Body of pancreas (tissue), 4 donors: ENCODE measurements around the gene C8B. TPM values are rescaled to one million over a fixed set of nuclear protein-coding genes. Genes with fewer than 3 reads are reported as not detected.

ENCODE experiments used
- ATAC-seq: fragments of 150-250 bp; one replicate; pipeline ENCODE4 v1.9.1; 2016
- DNase-seq, 4 donors: peaks; one replicate each; pipeline ENCODE4 v3.0.0-alpha.2; 2019
- H3K27ac ChIP-seq, 4 donors: fragments of 200-600 bp; sonication (generic); 1 replicate in 3 of 4; 2 replicates in 1 of 4; pipeline versions ENCODE4 v1.5.1 to v1.6.1; 2016 to 2019; ENCODE audit warnings: mild to moderate bottlenecking in 1 of 4, mixed read lengths in 1 of 4, moderate library complexity in 1 of 4
- H3K27me3 ChIP-seq, 2 donors: fragments of 200-600 bp; sonication (generic); one replicate each; pipeline ENCODE4 v1.6.0; 2016; ENCODE audit warnings: mild to moderate bottlenecking in 1 of 2
- H3K36me3 ChIP-seq, 2 donors: fragments of 200-600 bp; sonication (generic); replicated peaks in 1 of 2; 2 replicates each; pipeline ENCODE4 v1.5.1; 2016; ENCODE audit warnings: low read depth in 2 of 2; ENCODE audit not compliant: insufficient read depth in 1 of 2
- H3K4me1 ChIP-seq: fragments of 200-600 bp; sonication (generic); one replicate; pipeline ENCODE4 v1.6.0; 2016
- H3K4me3 ChIP-seq, 2 donors: fragments of 200-600 bp; sonication (generic); 1 replicate in 1 of 2; 2 replicates in 1 of 2; pipeline ENCODE4 v1.5.1; 2016 to 2019
- H3K9me3 ChIP-seq, 3 donors: fragments of 200-600 bp; sonication (generic); 1 replicate in 2 of 3; 2 replicates in 1 of 3; pipeline ENCODE4 v1.5.1; 2016
- CTCF ChIP-seq, 7 experiments: fragments of 450-650 bp in 4 of 7; fragments of 200-600 bp in 3 of 7; sonication (generic) in 3 of 7; IDR thresholded peaks; one replicate each; pipeline ENCODE4 v1.5.1; 2016 to 2019; ENCODE audit warnings: antibody characterized with exemption in 7 of 7
- POLR2A ChIP-seq, 3 donors: fragments of 450-650 bp; IDR thresholded peaks; one replicate each; pipeline ENCODE4 v1.6.1; 2016; ENCODE audit warnings: antibody characterized with exemption in 3 of 3, mild to moderate bottlenecking in 2 of 3
- WGBS, 2 donors: methylation state at CpG; one replicate each; pipeline ENCODE4 v1.1.5; 2017; 5-methylcytosine and 5-hydroxymethylcytosine counted together
- intact Hi-C: fragments of 100-400 bp; cut with DNase I; formaldehyde crosslinking; loops from one replicate; pipeline ENCODE4 v1.15.1; 2023
- total RNA-seq, 2 donors: library from RNA; depleted of rRNA; stranded (reverse); fragments of >200 nt; gene quantifications; one replicate each; pipeline ENCODE4 v1.1.0, GENCODE V29; 2016

Gene C8B
- total RNA-seq, 2 donors from 2014 or later: not detected

GRCh38 chr1:57007948-57008347, 42.1 kb upstream of the C8B start:
- DNase-seq (no peak), ATAC-seq (no peak)
- 63 to 77% methylated on average over 2 of the region's 2 CpGs for WGBS, 2 donors
- no peak for TF ChIP-seq CTCF (IDR thresholded peaks at IDR 0.05)
- TF ChIP-seq POLR2A (IDR thresholded peaks at IDR 0.05): no peak
- Histone ChIP-seq H3K36me3 (no peaks in the 10 kb centered on the region), H3K4me1 (no peaks in the 10 kb centered on the region), H3K9me3 (no peaks in the 10 kb centered on the region), H3K27me3 (no peaks in the 10 kb centered on the region), H3K4me3 (no peak overlapping the region), H3K27ac (no peak overlapping the region)
- intact Hi-C loops: no loop called here

- WGBS, 2 donors: 42 to 43% methylated on average over 2 of the region's 2 CpGs
- no peak for DNase-seq
- Histone ChIP-seq H3K9me3 (no peaks in the 10 kb centered on the region), H3K4me1 (no peaks in the 10 kb centered on the region), H3K36me3 (no peaks in the 10 kb centered on the region), H3K4me3 (no peak overlapping the region), H3K27ac (no peak overlapping the region), H3K27me3 (no peaks in the 10 kb centered on the region)
- no peak for ATAC-seq
- TF ChIP-seq CTCF (IDR thresholded peaks at IDR 0.05) (no peak), POLR2A (IDR thresholded peaks at IDR 0.05) (no peak)
- intact Hi-C loops: no loop called here
Measured at GRCh38 chr1:57007472-57007871, 41.7 kb upstream of the C8B start.

- WGBS, 2 donors: 46 to 52% methylated on average over 4 of the region's 4 CpGs
- Histone ChIP-seq H3K4me1 (no peaks in the 10 kb centered on the region), H3K9me3 (no peaks in the 10 kb centered on the region), H3K36me3 (no peaks in the 10 kb centered on the region), H3K27me3 (no peaks in the 10 kb centered on the region), H3K27ac (no peak overlapping the region), H3K4me3 (no peak overlapping the region)
- no peak for TF ChIP-seq POLR2A (IDR thresholded peaks at IDR 0.05)
- no peak for TF ChIP-seq CTCF (IDR thresholded peaks at IDR 0.05)
- ATAC-seq (no peak), DNase-seq (no peak)
- intact Hi-C loops: no loop called here
Measured at GRCh38 chr1:57003398-57004139, 37.8 kb upstream of the C8B start.

GRCh38 chr1:56995414-56996100, 29.7 kb upstream of the C8B start:
- Histone ChIP-seq H3K27me3 (no peaks in the 10 kb centered on the region), H3K27ac (no peak overlapping the region), H3K36me3 (no peaks in the 10 kb centered on the region), H3K4me1 (no peaks in the 10 kb centered on the region), H3K9me3 (no peaks in the 10 kb centered on the region), H3K4me3 (no peak overlapping the region)
- intact Hi-C loops: no loop called here
- WGBS, 2 donors: 60 to 65% methylated on average over 4 of the region's 4 CpGs
- TF ChIP-seq POLR2A (IDR thresholded peaks at IDR 0.05) (no peak), CTCF (IDR thresholded peaks at IDR 0.05) (no peak)
- ATAC-seq: no peak
- no peak for DNase-seq
